Trophoblast cell (in vitro differentiated cells and primary cell): ENCODE data around the gene PTPRE.

Source experiments
- DNase-seq, 2 donors: peaks; one replicate each; pipeline ENCODE4 v3.0.0-alpha.2; 2016
- H2AFZ ChIP-seq: 2 replicates; pipeline ENCODE4 v1.6.1; 2013; ENCODE audit warnings: low read length, moderate library complexity, mild to moderate bottlenecking; ENCODE audit not compliant: insufficient read depth, poor library complexity
- H2AK5ac ChIP-seq: 2 replicates; pipeline ENCODE4 v1.6.1; 2013; ENCODE audit warnings: mild to moderate bottlenecking, low read length
- H2BK120ac ChIP-seq: 2 replicates; pipeline ENCODE4 v1.6.1; 2013; ENCODE audit warnings: low read length, mild to moderate bottlenecking, moderate library complexity; ENCODE audit not compliant: insufficient read depth, poor library complexity
- H2BK12ac ChIP-seq: 2 replicates; pipeline ENCODE4 v1.6.1; 2013; ENCODE audit warnings: mild to moderate bottlenecking, low read length, moderate library complexity
- H2BK5ac ChIP-seq: 2 replicates; pipeline ENCODE4 v1.6.1; 2013; ENCODE audit warnings: low read length, low read depth, moderate library complexity, mild to moderate bottlenecking; ENCODE audit not compliant: poor library complexity
- H3K14ac ChIP-seq: 2 replicates; pipeline ENCODE4 v1.6.1; 2013; ENCODE audit warnings: mild to moderate bottlenecking, low read length
- H3K18ac ChIP-seq: 2 replicates; pipeline ENCODE4 v1.6.1; 2013; ENCODE audit warnings: mild to moderate bottlenecking, low read length
- H3K23ac ChIP-seq: 2 replicates; pipeline ENCODE4 v1.6.1; 2013; ENCODE audit warnings: low read length
- H3K27ac ChIP-seq: 2 replicates; pipeline ENCODE4 v1.5.1; 2013; ENCODE audit warnings: low read depth, mild to moderate bottlenecking, inconsistent platforms, low read length, moderate library complexity
- H3K27me3 ChIP-seq: 2 replicates; pipeline ENCODE4 v1.6.1; 2013; ENCODE audit warnings: inconsistent platforms, mild to moderate bottlenecking, low read length, moderate library complexity; ENCODE audit not compliant: insufficient read depth
- H3K36me3 ChIP-seq, 2 experiments: 1 replicate in 1 of 2; 2 replicates in 1 of 2; pipeline ENCODE4 v1.6.1; 2013; ENCODE audit warnings: low read length in 2 of 2, mild to moderate bottlenecking in 2 of 2, moderate library complexity in 1 of 2; ENCODE audit not compliant: insufficient read depth in 2 of 2, control insufficient read depth in 1 of 2
- H3K4ac ChIP-seq: 2 replicates; pipeline ENCODE4 v1.6.1; 2013; ENCODE audit warnings: low read depth, mild to moderate bottlenecking, low read length, moderate library complexity
- H3K4me1 ChIP-seq, 2 experiments: 1 replicate in 1 of 2; 2 replicates in 1 of 2; pipeline ENCODE4 v1.6.1; 2013; ENCODE audit warnings: low read length in 2 of 2, mild to moderate bottlenecking in 2 of 2, moderate library complexity in 1 of 2; ENCODE audit not compliant: insufficient read depth in 2 of 2, control insufficient read depth in 1 of 2
- H3K4me2 ChIP-seq: 2 replicates; pipeline ENCODE4 v1.6.1; 2013; ENCODE audit warnings: inconsistent platforms, mild to moderate bottlenecking, low read length, moderate library complexity
- H3K4me3 ChIP-seq: 2 replicates; pipeline ENCODE4 v1.5.1; 2013; ENCODE audit warnings: mild to moderate bottlenecking, low read depth, low read length, inconsistent platforms
- H3K79me1 ChIP-seq: one replicate; pipeline ENCODE4 v1.6.1; 2013; ENCODE audit warnings: low read length
- H3K79me2 ChIP-seq: 2 replicates; pipeline ENCODE4 v1.6.1; 2013; ENCODE audit warnings: low read length, mild to moderate bottlenecking; ENCODE audit not compliant: control insufficient read depth, insufficient read depth, poor library complexity
- H3K9ac ChIP-seq: 2 replicates; pipeline ENCODE4 v1.6.1; 2013; ENCODE audit warnings: mild to moderate bottlenecking, low read length
- H3K9me3 ChIP-seq: 2 replicates; pipeline ENCODE4 v1.6.1; 2013; ENCODE audit warnings: low read depth, mild to moderate bottlenecking, control low read depth, inconsistent platforms, low read length; ENCODE audit not compliant: insufficient read depth
- H4K12ac ChIP-seq: 2 replicates; pipeline ENCODE4 v1.6.1; 2013; ENCODE audit warnings: low read depth, mild to moderate bottlenecking, low read length, moderate library complexity
- H4K8ac ChIP-seq: 2 replicates; pipeline ENCODE4 v1.6.1; 2013; ENCODE audit warnings: low read depth, mild to moderate bottlenecking, low read length, moderate library complexity
- H4K91ac ChIP-seq: one replicate; pipeline ENCODE4 v1.6.1; 2013; ENCODE audit warnings: low read depth, mild to moderate bottlenecking, low read length, moderate library complexity
- WGBS: extraction: QIAGEN DNeasy Blood & Tissue Kit; methylation state at CpG from one replicate; pipeline ENCODE4 v1.1.7; 2013; ENCODE audit warnings: missing lambda C conversion rate; ENCODE audit not compliant: insufficient read length, insufficient coverage; ENCODE audit errors: extremely low coverage; 5-methylcytosine and 5-hydroxymethylcytosine counted together

Gene PTPRE

GRCh38 chr10:128055061-128055868 is 148.4 kb downstream of the PTPRE start:
- Histone ChIP-seq H2BK120ac (no peak overlapping the region), H2BK12ac (no peak overlapping the region), H3K23ac (no peak overlapping the region), H3K27me3 (no peaks in the 10 kb centered on the region), H2AK5ac (no peak overlapping the region), H4K12ac (no peak overlapping the region), H3K18ac (no peak overlapping the region), H3K4me2 (no peak overlapping the region), H4K8ac (no peak overlapping the region), H3K9me3 (peaks cover 7% of the 10 kb centered on the region), H3K9ac (no peak overlapping the region), H3K79me2 (no peaks in the 10 kb centered on the region), H3K4me3 (no peak overlapping the region), H2BK5ac (no peak overlapping the region), H3K27ac (no peak overlapping the region), H3K14ac (no peak overlapping the region), H3K36me3 (peaks cover 23 to 26% of the 10 kb centered on the region in 2 experiments), H3K4ac (no peak overlapping the region), H3K4me1 (peaks cover 0 to 6% of the 10 kb centered on the region in 2 experiments), H3K79me1 (no peaks in the 10 kb centered on the region), H2AFZ (no peak overlapping the region), H4K91ac (no peak overlapping the region)
- DNase-seq = peak; percentile 93 to 95
- no CpG with 5 or more reads among the region's 25 CpGs for WGBS

GRCh38 chr10:128056303-128057050 is 149.6 kb downstream of the PTPRE start:
- no peak overlapping the region for H2BK5ac ChIP-seq
- H3K79me2 ChIP-seq = no peaks in the 10 kb centered on the region
- H3K4me1 ChIP-seq = peaks cover 0 to 5% of the 10 kb centered on the region in 2 experiments
- H3K27me3 ChIP-seq = no peaks in the 10 kb centered on the region
- H3K4me2 ChIP-seq = no peak overlapping the region
- no CpG with 5 or more reads among the region's 17 CpGs for WGBS
- no peak overlapping the region for H4K8ac ChIP-seq
- H3K23ac ChIP-seq = no peak overlapping the region
- no peak overlapping the region for H4K12ac ChIP-seq
- no peak for DNase-seq
- H3K18ac ChIP-seq = no peak overlapping the region
- H3K79me1 ChIP-seq = no peaks in the 10 kb centered on the region
- no peak overlapping the region for H3K4ac ChIP-seq
- H2BK12ac ChIP-seq = no peak overlapping the region
- H3K9ac ChIP-seq = no peak overlapping the region
- H3K36me3 ChIP-seq = peaks cover 26 to 29% of the 10 kb centered on the region in 2 experiments
- H2AFZ ChIP-seq = no peak overlapping the region
- H3K4me3 ChIP-seq = no peak overlapping the region
- H4K91ac ChIP-seq = no peak overlapping the region
- no peak overlapping the region for H2AK5ac ChIP-seq
- H3K9me3 ChIP-seq = peaks cover 10% of the 10 kb centered on the region
- no peak overlapping the region for H3K27ac ChIP-seq
- H2BK120ac ChIP-seq = no peak overlapping the region
- no peak overlapping the region for H3K14ac ChIP-seq

GRCh38 chr10:128058106-128058749 is 151.3 kb downstream of the PTPRE start:
- no peak overlapping the region for H2BK12ac ChIP-seq
- peaks cover 10% of the 10 kb centered on the region for H3K9me3 ChIP-seq
- no peaks in the 10 kb centered on the region for H3K79me1 ChIP-seq
- H2AK5ac ChIP-seq = no peak overlapping the region
- H3K18ac ChIP-seq = no peak overlapping the region
- no peak overlapping the region for H3K4ac ChIP-seq
- H3K14ac ChIP-seq = no peak overlapping the region
- H3K27me3 ChIP-seq = no peaks in the 10 kb centered on the region
- no peak overlapping the region for H3K27ac ChIP-seq
- no peak overlapping the region for H3K9ac ChIP-seq
- H3K79me2 ChIP-seq = no peaks in the 10 kb centered on the region
- H3K4me1 ChIP-seq = peaks cover 6 to 9% of the 10 kb centered on the region in 2 experiments
- H3K4me3 ChIP-seq = no peak overlapping the region
- no peak overlapping the region for H4K91ac ChIP-seq
- no peak overlapping the region for H2BK5ac ChIP-seq
- no peak overlapping the region for H4K8ac ChIP-seq
- H3K4me2 ChIP-seq = no peak overlapping the region
- no peak for DNase-seq
- H3K36me3 ChIP-seq = peaks cover 24 to 25% of the 10 kb centered on the region in 2 experiments
- H4K12ac ChIP-seq = no peak overlapping the region
- no peak overlapping the region for H2BK120ac ChIP-seq
- no peak overlapping the region for H2AFZ ChIP-seq
- H3K23ac ChIP-seq = no peak overlapping the region
- no CpG with 5 or more reads among the region's 9 CpGs for WGBS

GRCh38 chr10:128058750-128059134 is 151.8 kb downstream of the PTPRE start:
- peaks cover 6 to 9% of the 10 kb centered on the region in 2 experiments for H3K4me1 ChIP-seq
- no peak overlapping the region for H3K14ac ChIP-seq
- H3K9me3 ChIP-seq = peaks cover 10% of the 10 kb centered on the region
- no peaks in the 10 kb centered on the region for H3K79me2 ChIP-seq
- peaks cover 23 to 24% of the 10 kb centered on the region in 2 experiments for H3K36me3 ChIP-seq
- H3K4ac ChIP-seq = no peak overlapping the region
- no peak overlapping the region for H2AK5ac ChIP-seq
- no peak overlapping the region for H3K18ac ChIP-seq
- H3K9ac ChIP-seq = no peak overlapping the region
- no peak overlapping the region for H3K4me2 ChIP-seq
- H3K4me3 ChIP-seq = no peak overlapping the region
- H4K12ac ChIP-seq = no peak overlapping the region
- no peak overlapping the region for H2BK5ac ChIP-seq
- DNase-seq = no peak
- H2BK120ac ChIP-seq = no peak overlapping the region
- H4K91ac ChIP-seq = no peak overlapping the region
- no peak overlapping the region for H3K27ac ChIP-seq
- H2AFZ ChIP-seq = no peak overlapping the region
- no peaks in the 10 kb centered on the region for H3K27me3 ChIP-seq
- no peak overlapping the region for H3K23ac ChIP-seq
- no peak overlapping the region for H4K8ac ChIP-seq
- H2BK12ac ChIP-seq = no peak overlapping the region
- H3K79me1 ChIP-seq = no peaks in the 10 kb centered on the region
